CD4-positive, alpha-beta T cell treated with Interleukin-10 for 1 hour (primary cell): ENCODE measurements around the gene CHL1.

ENCODE experiments used
- DNase-seq: peaks from one replicate; pipeline ENCODE4 v3.0.0-alpha.2; 2020

Gene CHL1

DNA sequence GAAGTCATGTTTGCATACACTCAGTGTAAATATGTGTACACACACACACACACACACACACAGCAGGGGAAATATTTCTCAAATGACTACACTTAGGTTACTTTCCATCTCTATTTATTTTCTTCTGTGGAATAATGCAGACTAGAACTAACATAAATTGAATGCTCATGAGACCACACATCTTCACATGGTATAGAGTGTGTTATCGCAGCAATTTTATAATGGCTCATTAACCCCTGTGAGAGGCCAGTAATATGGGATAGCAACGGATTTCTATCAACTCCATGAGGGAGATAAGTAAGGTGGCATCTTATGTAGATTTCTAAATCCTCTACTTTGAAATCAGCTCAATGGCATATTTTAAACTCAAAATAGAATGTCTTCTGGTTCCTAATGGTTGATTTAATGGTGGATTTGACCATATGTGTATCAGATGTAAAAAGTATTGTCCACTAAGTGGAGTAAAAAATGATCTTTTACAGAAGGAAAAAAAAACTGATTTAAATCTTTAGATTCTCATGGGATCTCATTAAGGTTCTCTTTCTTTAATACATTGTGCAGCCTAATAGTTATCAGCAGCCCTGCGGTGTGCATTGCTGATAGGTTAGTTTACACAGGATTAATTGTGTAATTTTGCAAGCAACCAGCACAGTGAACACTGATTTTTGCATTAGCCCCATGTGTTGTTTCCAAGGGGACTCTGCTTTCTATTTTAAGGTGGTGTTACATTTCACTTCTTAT, 32.0 kb downstream of the CHL1 start:
- DNase-seq, result no peak

DNA sequence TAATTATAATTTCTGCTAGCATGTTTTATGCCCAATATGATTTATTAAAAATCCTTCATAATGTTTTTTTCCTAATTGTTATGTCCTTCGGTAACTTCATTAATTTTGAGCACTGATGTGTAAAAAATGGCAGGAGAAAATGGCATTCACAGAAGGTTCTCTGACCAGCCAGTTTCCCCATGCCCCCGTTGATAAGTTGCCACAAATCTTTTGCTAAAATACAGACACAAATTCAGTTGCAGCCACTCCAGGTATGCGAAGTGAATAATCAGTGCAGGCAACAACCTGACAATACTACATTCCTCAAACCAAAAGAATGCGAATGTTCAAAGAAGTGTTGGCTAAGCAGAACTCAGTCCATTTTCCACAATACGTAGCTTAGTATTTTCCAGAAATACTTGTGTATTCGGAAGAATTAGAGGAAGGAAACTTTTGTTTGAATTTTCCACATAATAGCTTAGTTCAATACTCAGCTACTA, 32.7 kb downstream of the CHL1 start:
- no peak for DNase-seq

DNA sequence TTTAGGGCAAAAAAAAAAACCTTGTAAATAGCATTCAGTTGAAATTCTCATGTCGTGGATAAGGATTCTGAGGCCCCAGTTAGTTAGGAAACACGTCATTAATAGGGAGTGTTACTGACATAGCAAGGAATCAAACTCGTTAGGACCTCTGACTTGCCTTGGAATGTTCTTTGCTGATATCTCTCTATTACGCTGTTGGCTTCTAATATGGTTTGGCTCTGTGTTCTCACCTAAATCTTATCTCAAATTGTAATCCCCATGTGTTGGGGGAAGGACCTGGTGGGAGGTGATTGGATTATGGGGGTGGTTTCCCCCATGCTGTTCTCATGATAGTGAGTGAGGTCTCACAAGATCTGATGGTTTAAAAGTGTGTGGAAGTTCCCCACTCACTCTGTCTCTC, 40.3 kb downstream of the CHL1 start:
- DNase-seq, result no peak

DNA sequence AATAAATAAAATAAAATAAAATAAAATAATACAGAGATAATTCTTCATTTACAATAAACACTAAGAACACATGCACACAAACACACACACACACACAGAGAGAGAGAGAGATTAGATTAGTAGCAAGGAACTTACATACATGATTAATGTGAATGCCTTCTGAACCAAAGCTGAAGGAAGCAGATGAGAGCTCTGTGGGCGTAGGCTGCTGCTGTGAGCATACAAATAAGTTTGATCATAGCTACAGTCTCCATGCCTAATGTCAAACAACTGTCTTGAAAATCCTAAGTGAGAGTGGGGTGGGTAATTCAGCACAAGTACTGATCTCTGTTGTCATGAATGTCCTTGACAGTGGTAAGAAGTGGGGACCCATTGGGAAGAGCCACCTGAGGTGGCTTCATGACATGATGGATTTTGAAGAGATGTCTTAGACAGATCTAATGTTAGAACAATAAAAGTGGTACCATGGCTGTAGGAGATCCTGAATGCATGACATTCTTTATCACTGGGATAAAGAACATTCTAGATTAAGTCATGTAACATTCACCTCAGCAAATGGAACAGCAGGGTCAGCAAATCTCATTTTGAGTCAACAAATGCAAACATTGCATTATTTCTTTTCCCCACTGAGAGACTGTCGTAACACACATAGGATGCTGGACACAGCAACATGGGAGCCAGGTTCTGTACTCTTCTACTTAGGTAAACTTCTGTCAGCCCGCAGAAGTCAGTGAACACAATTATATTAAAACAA, 46.2 kb downstream of the CHL1 start:
- DNase-seq, result no peak

DNA sequence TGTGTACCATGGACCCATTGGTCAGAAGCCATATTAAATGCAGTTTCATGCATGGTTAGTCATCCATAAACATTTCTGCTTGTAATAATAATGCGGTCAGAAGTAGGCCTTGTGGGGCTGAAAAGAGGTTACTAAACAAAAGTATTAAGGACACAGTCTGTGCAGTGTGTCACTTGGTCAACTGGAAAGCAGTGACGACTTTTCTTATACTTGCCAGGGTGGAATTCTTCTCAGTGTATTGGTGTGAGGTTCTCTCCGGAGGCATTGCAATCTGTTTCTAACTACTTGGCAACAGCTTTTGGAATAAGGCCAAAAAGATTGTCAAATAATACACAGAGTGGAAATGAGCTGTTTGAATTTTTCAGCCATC, 46.8 kb downstream of the CHL1 start:
- DNase-seq, result no peak

DNA sequence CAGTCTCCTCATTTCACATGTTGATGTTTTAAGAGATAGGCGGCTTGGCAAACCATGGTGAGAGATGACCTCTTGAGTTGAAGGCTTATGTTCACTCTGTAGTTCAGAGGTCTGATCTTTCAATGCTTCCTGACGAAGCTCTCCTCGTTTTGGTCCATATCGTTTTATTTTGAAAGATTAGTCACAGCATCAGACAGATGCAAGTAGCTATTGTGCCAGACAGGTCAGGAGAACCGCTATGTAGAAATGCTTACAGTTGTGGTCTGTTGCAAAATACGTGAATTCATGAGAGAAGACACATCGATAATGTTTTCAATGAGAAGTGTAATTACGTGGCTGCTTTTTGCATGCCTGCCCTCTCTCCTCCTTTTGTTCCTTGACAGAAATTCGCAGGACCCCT, 47.5 kb downstream of the CHL1 start:
- no peak for DNase-seq

DNA sequence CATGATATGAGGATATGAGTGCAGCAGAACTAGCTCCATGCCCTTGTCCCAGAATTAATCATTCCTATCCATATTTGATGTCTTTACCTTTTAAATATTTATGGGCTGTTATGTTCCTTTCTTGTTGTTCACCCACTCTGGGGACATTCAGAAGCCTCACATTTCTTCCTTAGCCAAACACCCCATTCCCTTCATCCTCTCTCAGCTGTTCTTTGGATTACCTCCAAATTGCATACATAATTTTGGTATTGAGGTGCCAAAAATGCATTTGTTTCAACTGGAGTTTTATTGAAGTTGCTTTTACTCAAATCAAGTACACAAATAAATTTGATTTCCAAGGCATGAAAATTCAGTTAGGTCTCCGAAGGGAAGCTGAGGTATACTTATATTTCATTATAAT, 51.4 kb downstream of the CHL1 start:
- no peak for DNase-seq

DNA sequence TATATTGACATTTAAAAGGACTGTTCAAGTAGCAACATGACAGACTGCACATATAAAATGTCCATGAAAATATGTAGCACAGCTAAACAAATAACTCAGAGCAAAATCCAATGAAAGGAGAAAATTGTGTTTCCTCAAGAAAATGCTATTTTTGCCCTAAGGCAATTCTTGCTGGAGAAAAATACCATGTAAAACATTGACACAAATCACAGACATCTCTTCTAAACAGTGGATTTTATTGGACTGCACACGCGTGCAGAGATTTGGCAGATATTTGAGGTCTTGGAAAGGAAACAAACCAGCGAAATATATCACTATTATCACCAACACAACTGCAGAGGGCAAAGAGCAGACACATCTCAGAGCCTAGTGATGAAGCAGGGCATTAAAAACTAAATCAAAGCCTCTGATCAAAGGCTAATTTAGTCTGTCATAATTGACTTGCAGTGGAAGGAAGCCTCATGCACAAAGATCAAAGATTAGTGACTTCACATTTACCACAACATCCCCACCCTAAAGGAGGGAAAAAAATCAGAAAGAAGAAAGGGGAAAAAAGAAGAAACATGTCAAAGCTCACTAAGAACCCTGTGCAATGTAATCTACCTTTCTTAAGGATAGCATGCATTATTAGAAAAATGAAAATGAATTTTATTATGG, 52.4 kb downstream of the CHL1 start:
- no peak for DNase-seq

DNA sequence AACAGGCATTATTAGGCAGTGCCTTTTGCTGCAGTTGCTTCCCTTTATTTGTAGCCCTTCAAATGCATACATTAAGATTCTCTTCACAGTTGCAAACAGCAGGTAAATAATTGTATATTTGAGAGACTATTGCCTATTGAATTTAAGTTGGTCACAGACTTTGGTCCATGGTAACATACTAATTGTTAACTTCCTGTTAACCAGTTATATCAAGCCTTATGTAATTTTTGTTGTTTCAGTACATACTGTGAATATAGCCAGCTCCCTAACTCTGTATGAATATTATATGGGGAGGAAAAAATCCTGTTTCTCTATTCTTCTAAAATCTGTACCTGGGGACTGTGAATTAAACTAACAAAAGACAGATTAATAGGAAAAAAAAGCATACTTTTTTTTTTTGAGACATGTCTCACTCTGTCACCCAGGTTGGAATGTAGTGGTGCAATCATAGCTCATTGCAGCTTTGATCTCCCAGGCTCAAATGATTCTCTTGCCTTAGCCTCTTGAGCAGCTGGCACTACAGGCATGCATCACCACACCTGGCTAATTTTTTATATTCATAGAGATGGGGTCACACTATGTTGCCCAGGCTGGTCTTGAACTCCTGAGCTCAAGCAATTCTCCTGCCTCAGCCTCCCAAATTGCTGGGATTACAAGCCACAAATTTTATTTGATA, 53.2 kb downstream of the CHL1 start:
- DNase-seq, result no peak

DNA sequence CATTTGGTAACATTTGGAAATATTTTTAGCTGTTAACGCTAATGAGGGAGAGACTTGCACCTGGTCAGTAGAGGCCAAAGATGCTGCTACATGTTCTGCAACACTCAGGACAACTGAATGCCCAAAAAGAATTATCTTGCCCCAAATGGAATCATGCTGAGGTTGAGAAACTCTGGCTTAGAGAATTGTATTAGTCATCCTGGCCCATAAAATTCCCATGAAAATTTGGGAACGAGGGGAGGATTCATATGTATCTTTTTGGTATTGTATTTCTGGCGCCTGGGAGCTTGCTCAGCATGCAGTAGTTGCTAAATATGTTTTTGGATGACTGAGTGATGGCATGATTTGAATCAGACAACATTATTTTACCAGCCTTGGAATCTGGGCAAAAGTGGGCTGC, 59.9 kb downstream of the CHL1 start:
- no peak for DNase-seq

DNA sequence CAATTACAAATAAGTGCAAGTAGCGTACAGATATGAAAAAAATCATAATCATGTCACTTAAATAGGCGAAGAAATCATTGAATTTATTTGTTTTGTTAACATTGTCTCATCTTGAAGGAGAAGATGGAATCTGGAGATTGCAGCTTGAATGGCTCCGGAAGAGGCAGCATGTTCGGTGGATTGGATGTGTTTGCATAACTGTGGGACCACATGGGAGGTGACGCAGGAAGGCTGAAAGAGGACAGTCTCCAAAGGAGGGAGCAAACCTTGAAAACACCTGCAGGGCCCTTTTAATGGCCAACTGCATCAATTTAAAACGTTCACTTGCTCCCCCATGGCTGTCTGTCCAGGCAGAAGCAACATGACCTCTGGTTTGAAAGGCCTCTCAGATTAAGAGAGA, 61.3 kb downstream of the CHL1 start:
- DNase-seq, result no peak

DNA sequence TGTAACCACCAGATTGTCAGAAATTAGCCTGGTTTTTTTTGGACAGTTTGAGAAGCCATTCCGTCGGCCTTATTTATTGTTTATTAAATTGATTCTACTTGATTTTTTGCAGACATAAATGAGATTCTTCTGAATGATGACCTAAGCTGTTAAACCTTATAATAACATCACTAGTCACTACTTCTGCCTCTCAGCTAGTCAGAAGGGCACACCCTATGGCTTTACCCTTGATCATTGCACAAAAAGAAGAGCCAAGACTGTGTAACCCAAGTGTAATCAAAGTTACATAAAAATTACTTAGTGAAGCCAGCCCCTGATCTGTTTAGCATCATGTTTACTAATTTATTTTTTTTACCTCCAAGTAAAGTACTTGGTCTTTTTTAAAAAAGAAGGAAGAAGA, 64.3 kb downstream of the CHL1 start:
- DNase-seq, result no peak

DNA sequence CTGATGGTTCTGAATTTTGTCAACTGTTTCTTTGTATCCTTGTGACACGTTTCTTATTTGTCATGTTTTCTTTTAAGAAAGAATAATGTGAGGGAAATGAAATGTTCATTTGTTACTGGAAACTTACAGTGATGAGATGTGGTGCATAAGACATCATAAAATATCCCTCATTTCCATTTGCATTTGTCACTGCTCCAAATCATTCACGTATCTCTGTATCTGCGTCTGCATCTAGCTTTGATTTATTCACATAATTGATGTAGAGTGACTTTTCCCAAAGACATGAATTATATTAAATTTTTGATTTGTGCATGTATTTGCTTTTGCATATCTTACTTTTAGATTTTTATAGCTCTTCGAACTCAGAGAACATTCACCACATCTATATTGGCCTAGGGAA, 66.8 kb downstream of the CHL1 start:
- DNase-seq, result no peak

DNA sequence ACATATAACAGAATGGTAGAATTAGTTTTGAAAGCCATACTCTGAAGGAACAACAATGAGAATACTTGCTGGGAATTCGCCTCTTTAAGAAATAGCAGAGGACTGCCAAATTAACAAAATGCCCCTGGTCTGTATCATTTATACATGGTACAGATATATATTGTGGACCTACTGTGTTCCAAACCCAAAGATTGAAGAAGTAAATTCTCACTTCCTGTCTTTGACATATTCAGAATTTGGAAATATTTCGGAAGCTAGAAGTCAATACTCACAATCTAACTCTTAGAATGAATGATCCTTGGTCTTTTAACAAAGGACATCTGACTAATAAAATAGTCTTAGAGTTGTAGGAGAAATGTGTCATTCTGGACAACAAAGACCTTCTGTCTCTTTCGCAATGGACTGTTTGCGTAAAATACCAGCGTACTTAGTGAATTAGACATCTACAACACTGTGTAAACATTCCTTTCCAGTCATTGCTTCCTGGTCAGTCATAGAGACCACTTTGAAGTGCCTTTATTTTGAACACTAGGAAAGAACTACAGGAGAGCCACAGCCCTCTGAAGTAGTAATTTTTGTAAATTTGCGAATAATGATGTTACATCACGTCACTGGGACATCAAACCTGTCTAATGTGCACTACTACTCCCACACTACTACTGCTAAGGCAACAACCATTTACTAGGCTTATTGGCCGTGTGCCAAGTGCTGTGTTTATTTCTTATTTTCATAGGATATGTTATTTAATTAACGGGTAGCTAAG, 68.0 kb downstream of the CHL1 start:
- DNase-seq, result no peak

DNA sequence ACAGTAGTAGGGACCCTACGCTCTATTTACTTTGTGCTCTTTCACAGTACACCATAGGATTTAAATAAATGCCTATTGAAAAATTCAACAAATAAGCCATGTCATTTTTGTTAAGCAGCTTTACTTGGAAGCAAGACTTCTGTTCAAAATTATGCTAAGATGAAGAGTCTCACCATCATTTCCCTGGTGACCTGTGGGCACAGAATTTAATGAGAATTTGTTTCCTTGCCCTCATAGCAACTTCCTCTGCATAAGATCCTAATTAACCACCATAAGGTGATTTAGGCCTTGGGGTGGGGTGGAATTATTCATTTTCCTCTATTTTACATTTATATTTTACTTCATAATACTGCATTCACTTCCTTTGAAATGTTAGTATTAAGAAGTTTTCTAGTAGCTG, 70.5 kb downstream of the CHL1 start:
- DNase-seq, result no peak

DNA sequence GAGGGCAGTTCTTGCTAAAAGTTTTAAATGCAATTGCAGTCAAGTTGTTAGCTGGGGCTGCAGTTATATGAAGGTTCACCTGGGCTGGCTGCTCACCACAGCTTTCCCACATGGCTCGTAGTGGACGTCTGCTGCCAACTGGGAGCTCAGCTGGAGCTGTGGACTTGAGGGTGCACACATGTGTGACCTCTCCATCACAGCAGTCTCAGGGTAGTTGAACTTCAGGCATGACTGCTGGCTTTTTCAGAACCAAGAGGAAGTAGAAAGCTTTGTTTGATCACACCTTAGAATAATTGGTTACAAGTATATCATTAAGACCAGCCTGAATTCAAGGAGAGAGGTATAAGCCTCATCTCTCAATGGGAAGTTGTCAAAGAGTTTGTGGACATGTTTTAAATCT, 74.1 kb downstream of the CHL1 start:
- no peak for DNase-seq

DNA sequence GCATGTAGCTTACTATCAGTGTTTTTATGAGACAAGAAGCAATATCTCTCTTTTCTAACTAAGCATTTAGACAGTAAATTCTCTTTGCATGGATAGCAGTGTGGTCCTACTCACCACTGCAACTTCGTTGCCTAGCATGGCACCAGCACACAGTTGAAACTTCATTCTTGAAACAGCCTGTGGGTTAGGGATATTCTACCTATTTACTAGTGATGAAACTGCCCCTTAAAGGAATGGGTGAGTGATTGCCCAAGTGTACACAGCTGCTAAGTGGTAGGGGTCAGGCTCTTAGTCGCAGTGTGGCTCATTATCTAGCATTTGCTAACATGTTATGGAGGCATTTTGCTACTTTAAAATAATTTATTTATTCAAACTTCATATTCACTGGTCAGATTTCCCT, 78.4 kb downstream of the CHL1 start:
- no peak for DNase-seq

DNA sequence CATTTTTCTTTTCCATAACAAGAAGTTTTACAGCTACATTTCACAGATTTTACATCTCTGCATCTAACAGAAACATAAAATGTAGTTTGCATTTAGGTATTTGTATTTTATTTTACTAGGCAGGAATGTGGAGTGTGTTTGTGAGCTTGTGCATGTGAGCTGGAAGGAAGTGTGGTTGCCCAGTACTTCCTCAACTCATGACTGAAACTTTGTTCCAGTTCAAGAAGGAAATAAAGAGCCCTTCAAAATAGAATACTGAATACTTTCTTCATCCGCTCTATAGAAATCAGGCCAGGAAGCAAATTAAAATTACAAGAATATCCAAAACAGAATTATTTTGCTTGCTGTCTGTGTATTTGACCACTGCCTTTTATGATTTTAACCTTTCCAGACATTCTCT, 81.3 kb downstream of the CHL1 start:
- no peak for DNase-seq

DNA sequence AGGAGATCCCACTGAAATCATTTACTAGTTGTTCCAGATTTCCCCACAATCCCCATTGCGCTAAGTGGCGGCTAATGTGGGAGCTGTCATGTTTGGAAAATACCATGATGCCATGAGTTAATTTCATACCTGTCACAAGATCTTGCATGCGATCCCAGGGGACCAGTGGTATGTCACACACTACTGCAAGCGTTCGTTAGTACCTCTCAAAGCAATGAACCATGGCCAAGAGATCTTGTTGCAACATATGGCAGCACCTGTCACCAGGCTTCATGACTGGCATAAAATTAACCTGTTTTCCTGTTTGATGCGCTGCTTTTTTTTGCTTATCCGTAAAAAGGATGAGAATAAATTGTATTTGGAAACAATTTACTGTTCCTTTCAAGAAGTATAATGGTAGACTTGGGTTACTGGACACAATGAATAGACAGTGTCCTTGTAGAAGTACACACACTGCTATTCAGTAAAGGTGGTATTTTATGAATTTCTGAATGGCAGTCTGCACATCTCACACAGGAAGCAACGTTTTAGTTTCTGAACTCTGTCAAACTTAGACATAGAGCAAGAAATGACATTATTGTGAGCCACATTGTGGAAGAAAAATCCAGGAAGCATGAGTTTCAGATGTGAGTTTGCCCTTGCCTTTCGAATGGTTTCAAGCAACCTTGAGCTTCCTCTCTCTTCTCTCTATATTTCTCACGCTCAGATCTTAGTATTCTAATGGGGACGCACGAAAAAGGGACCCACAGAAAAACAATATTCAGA, 81.9 kb downstream of the CHL1 start:
- no peak for DNase-seq

DNA sequence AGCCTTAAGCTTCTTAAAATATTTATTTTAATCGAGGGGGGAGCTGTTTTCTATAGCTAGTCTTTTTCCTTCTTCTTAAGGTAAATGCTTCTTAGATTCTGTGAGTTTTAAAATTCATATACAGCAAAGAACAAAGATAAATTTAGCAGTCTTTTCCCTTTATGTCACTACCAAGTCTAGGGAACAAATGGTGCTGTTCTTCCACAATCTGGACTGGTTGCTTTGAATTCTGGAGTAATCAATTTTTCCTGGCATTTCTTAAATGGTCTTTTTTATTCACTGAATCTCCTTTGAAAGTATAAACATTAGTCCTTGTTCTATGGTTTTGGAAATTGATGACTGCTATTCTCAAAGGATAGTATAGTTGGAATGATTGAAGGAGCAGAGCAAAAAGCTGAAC, 82.8 kb downstream of the CHL1 start:
- no peak for DNase-seq

DNA sequence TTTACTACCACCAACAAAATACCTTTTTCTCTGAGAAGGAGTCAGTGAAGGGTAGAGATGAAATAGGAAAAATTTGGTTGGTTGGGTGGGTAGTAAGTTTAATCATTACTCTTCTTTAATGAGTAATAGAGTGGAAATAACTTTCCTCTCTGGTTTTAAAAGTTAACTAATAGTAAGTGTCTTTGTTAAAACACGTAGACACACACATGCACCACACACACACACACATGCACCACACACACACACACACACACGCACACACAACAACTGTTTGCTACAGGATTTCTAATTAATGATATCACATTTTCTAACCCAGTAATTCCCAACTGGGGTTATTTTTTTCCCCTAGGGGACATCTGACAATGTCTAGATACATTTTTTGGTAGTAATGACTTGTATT, 84.1 kb downstream of the CHL1 start:
- DNase-seq, result no peak

DNA sequence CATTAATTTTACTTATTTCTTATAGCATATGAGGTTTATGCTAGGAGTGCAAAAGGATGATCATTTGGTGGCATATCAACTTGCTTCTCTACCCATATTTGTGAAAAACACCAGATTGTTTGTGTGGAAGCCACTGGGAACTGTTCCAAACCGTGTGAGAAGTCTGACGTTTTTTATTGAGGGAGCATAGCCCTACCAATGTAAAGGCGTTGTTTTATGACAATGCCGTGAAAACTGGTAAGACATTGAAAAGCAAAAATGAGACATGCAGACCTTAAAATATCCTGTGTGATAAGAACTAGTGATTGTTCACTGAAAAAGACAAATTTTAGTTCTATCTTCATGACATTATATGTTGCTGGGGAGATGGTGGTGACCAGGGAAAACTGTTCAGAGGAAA, 87.8 kb downstream of the CHL1 start:
- DNase-seq, result no peak
